H9 (cell line): ENCODE results near the gene ATG13. TPM values are rescaled to one million over a fixed set of nuclear protein-coding genes. Genes with fewer than 3 reads are reported as not detected.

ENCODE experiments used
- DNase-seq: peaks from one replicate; pipeline ENCODE4 v3.0.0-alpha.2; 2017
- H2AFZ ChIP-seq: one replicate; pipeline ENCODE4 v1.6.1; 2013; ENCODE audit warnings: mild to moderate bottlenecking, low read length, control low read depth, moderate library complexity
- H2AK5ac ChIP-seq: 2 replicates; pipeline ENCODE4 v1.6.1; 2013; ENCODE audit warnings: low read length, control low read depth, mixed read lengths; ENCODE audit not compliant: insufficient read length
- H2BK120ac ChIP-seq: one replicate; pipeline ENCODE4 v1.6.1; 2013; ENCODE audit warnings: low read depth, mild to moderate bottlenecking, low read length, control low read depth, inconsistent platforms; ENCODE audit not compliant: poor library complexity, severe bottlenecking
- H2BK12ac ChIP-seq: 2 replicates; pipeline ENCODE4 v1.6.1; 2013; ENCODE audit warnings: low read length, control low read depth, mixed read lengths, low read depth; ENCODE audit not compliant: insufficient read length
- H2BK15ac ChIP-seq: 2 replicates; pipeline ENCODE4 v1.6.1; 2013; ENCODE audit warnings: low read depth, low read length, control low read depth
- H2BK20ac ChIP-seq: one replicate; pipeline ENCODE4 v1.6.1; 2013; ENCODE audit warnings: low read depth, mild to moderate bottlenecking, low read length, control low read depth, inconsistent platforms; ENCODE audit not compliant: poor library complexity, severe bottlenecking
- H2BK5ac ChIP-seq: 2 replicates; pipeline ENCODE4 v1.6.1; 2013; ENCODE audit warnings: low read length, control low read depth, mixed read lengths; ENCODE audit not compliant: insufficient read length
- H3K14ac ChIP-seq: 2 replicates; pipeline ENCODE4 v1.6.1; 2013; ENCODE audit warnings: low read length, control low read depth; ENCODE audit not compliant: insufficient read depth
- H3K18ac ChIP-seq: 2 replicates; pipeline ENCODE4 v1.6.1; 2013; ENCODE audit warnings: low read depth, mild to moderate bottlenecking, mixed read lengths, low read length, control low read depth; ENCODE audit not compliant: insufficient read length
- H3K23ac ChIP-seq: 2 replicates; pipeline ENCODE4 v1.6.1; 2013; ENCODE audit warnings: low read length, control low read depth, mixed read lengths, low read depth; ENCODE audit not compliant: insufficient read length
- H3K23me2 ChIP-seq: 2 replicates; pipeline ENCODE4 v1.6.1; 2013; ENCODE audit warnings: low read depth, mild to moderate bottlenecking, mixed read lengths, low read length, control low read depth; ENCODE audit not compliant: insufficient read length, poor library complexity, severe bottlenecking
- H3K27ac ChIP-seq: 2 replicates; pipeline ENCODE4 v1.5.1; 2013; ENCODE audit warnings: low read length, control low read depth, mixed read lengths, low read depth; ENCODE audit not compliant: insufficient read length
- H3K27me3 ChIP-seq: 2 replicates; pipeline ENCODE4 v1.6.1; 2013; ENCODE audit warnings: low read length, control low read depth, inconsistent platforms; ENCODE audit not compliant: insufficient read depth
- H3K4ac ChIP-seq: 2 replicates; pipeline ENCODE4 v1.6.1; 2013; ENCODE audit warnings: low read depth, mild to moderate bottlenecking, control low read depth, inconsistent platforms, low read length, moderate library complexity
- H3K4me1 ChIP-seq: 2 replicates; pipeline ENCODE4 v1.6.1; 2013; ENCODE audit warnings: low read length, control low read depth, inconsistent platforms; ENCODE audit not compliant: insufficient read depth
- H3K4me2 ChIP-seq: 2 replicates; pipeline ENCODE4 v1.6.1; 2013; ENCODE audit warnings: low read length, control low read depth, mixed read lengths; ENCODE audit not compliant: insufficient read length, insufficient read depth
- H3K56ac ChIP-seq: 2 replicates; pipeline ENCODE4 v1.6.1; 2013; ENCODE audit warnings: low read depth, mild to moderate bottlenecking, mixed read lengths, low read length, control low read depth; ENCODE audit not compliant: insufficient read length
- H3K79me1 ChIP-seq: 2 replicates; pipeline ENCODE4 v1.6.1; 2013; ENCODE audit warnings: low read depth, mild to moderate bottlenecking, moderate library complexity, low read length, control low read depth, inconsistent platforms; ENCODE audit not compliant: insufficient read depth, poor library complexity, severe bottlenecking
- H3K79me2 ChIP-seq: 2 replicates; pipeline ENCODE4 v1.6.1; 2013; ENCODE audit warnings: low read length, control low read depth, inconsistent platforms; ENCODE audit not compliant: insufficient read depth
- H3K9ac ChIP-seq: 2 replicates; pipeline ENCODE4 v1.6.1; 2013; ENCODE audit warnings: low read length, control low read depth, mixed read lengths; ENCODE audit not compliant: insufficient read length; ENCODE audit errors: extremely low read depth
- H3K9me3 ChIP-seq: one replicate; pipeline ENCODE4 v1.6.1; 2013; ENCODE audit warnings: low read depth, low read length, inconsistent platforms; ENCODE audit not compliant: control insufficient read depth
- H3T11ph ChIP-seq: one replicate; pipeline ENCODE4 v1.6.1; 2013; ENCODE audit warnings: mild to moderate bottlenecking, low read length, control low read depth, inconsistent platforms
- H4K20me1 ChIP-seq: one replicate; pipeline ENCODE4 v1.6.1; 2013; ENCODE audit not compliant: control insufficient read depth, insufficient read length, insufficient read depth
- H4K5ac ChIP-seq: 2 replicates; pipeline ENCODE4 v1.6.1; 2013; ENCODE audit warnings: low read depth, mild to moderate bottlenecking, mixed read lengths, low read length, control low read depth; ENCODE audit not compliant: insufficient read length
- H4K8ac ChIP-seq: replicated peaks from 2 replicates; pipeline ENCODE4 v1.6.1; 2013; ENCODE audit warnings: low read length, control low read depth, mixed read lengths, low read depth; ENCODE audit not compliant: insufficient read length
- H4K91ac ChIP-seq: 2 replicates; pipeline ENCODE4 v1.6.1; 2013; ENCODE audit warnings: low read depth, mild to moderate bottlenecking, moderate library complexity, mixed read lengths, low read length, control low read depth; ENCODE audit not compliant: insufficient read length
- H3K27ac Mint-ChIP-seq, 3 experiments: 2 replicates in 2 of 3; 3 replicates in 1 of 3; pipeline ENCODE4 v1.8.0; 2020 to 2021; ENCODE audit warnings: mixed read lengths in 3 of 3, mild to moderate bottlenecking in 1 of 3, moderate library complexity in 1 of 3
- H3K27me3 Mint-ChIP-seq: 2 replicates; pipeline ENCODE4 v1.8.0; 2021; ENCODE audit warnings: low read depth, mild to moderate bottlenecking, moderate library complexity, mixed read lengths
- H3K36me3 Mint-ChIP-seq, 3 experiments: 2 replicates in 2 of 3; 3 replicates in 1 of 3; pipeline ENCODE4 v1.8.0; 2020 to 2021; ENCODE audit warnings: low read depth in 3 of 3, mixed read lengths in 3 of 3; ENCODE audit not compliant: insufficient read depth in 1 of 3
- H3K4me1 Mint-ChIP-seq, 2 experiments: 2 replicates each; pipeline ENCODE4 v1.8.0; 2020; ENCODE audit warnings: mixed read lengths in 2 of 2
- H3K4me3 Mint-ChIP-seq, 2 experiments: 2 replicates in 1 of 2; 3 replicates in 1 of 2; pipeline ENCODE4 v1.8.0; 2020 to 2021; ENCODE audit warnings: mild to moderate bottlenecking in 2 of 2, mixed read lengths in 2 of 2, moderate library complexity in 1 of 2
- H3K9me3 Mint-ChIP-seq, 2 experiments: 2 replicates in 1 of 2; 3 replicates in 1 of 2; pipeline ENCODE4 v1.8.0; 2020; ENCODE audit warnings: mild to moderate bottlenecking in 2 of 2, mixed read lengths in 2 of 2, moderate library complexity in 1 of 2
- CTCF ChIP-seq: fragments of 200-600 bp; sonication (generic); conservative IDR thresholded peaks from 3 replicates; pipeline ENCODE4 v1.8.0; 2021; ENCODE audit warnings: antibody characterized with exemption, mild to moderate bottlenecking
- WGBS: extraction: QIAGEN DNeasy Blood & Tissue Kit; methylation state at CpG from one replicate; pipeline ENCODE4 v1.1.7; 2013; ENCODE audit warnings: missing lambda C conversion rate, low lambda C conversion rate, mixed read lengths; ENCODE audit not compliant: insufficient read length; ENCODE audit errors: extremely low coverage; 5-methylcytosine and 5-hydroxymethylcytosine counted together
- total RNA-seq: library from RNA; stranded (reverse); gene quantifications from 2 replicates; pipeline ENCODE4 v1.2.1, GENCODE V29; 2021

The ATG13 gene
- total RNA-seq, 1 experiment from 2014 or later = 79.1 TPM

- H3K9me3 Mint-ChIP-seq = no peaks in the 10 kb centered on the region
- peaks cover 2 to 29% (median 7%) of the 10 kb centered on the region in 3 experiments; a peak in 6 of 7 replicates for H3K36me3 Mint-ChIP-seq
- Histone ChIP-seq H3K18ac (no peak overlapping the region), H3K9me3 (no peaks in the 10 kb centered on the region), H3K4ac (no peak overlapping the region), H2AK5ac (no peak overlapping the region), H3K14ac (no peak overlapping the region), H3K23me2 (no peaks in the 10 kb centered on the region), H3K79me1 (no peaks in the 10 kb centered on the region), H3T11ph (no peak overlapping the region), H3K9ac (no peak overlapping the region), H2BK12ac (no peak overlapping the region), H3K4me1 (no peaks in the 10 kb centered on the region), H3K79me2 (no peaks in the 10 kb centered on the region), H2BK120ac (no peak overlapping the region), H3K4me2 (no peak overlapping the region), H4K20me1 (no peaks in the 10 kb centered on the region), H3K27me3 (no peaks in the 10 kb centered on the region; the same call in 1 of the 2 replicates), H4K8ac (no peak overlapping the region), H3K23ac (no peak overlapping the region), H2BK15ac (no peak overlapping the region), H3K27ac (no peak overlapping the region), H4K5ac (no peak overlapping the region), H2BK20ac (no peak overlapping the region), H2AFZ (no peak overlapping the region), H2BK5ac (no peak overlapping the region), H3K56ac (no peak overlapping the region), H4K91ac (no peak overlapping the region)
- H3K4me1 Mint-ChIP-seq = no peaks in the 10 kb centered on the region
- no CpG with 5 or more reads among the region's 1 CpG for WGBS
- no peak for TF ChIP-seq CTCF
- no peak for DNase-seq
- H3K27me3 Mint-ChIP-seq = peaks cover 2% of the 10 kb centered on the region; the same call in 1 of the 2 replicates
- H3K4me3 Mint-ChIP-seq = no peak overlapping the region
- H3K27ac Mint-ChIP-seq = 0 out of 7 replicates have a peak overlapping the region, but pooled peaks of 2 of the 3 experiments have one; percentile 3 to 33
Observed at GRCh38 chr11:46690702-46691101, 73.3 kb downstream of the ATG13 start.
